Lower lobe of right lung (tissue), 2 donors: Measurements from ENCODE around the gene CALD1. TPM values are rescaled to one million over a fixed set of nuclear protein-coding genes. Genes with fewer than 3 reads are reported as not detected.

ENCODE experiments used
- ATAC-seq, 2 donors: fragments of 200-7000 bp; cut with Tn5 transposase; one replicate each; pipeline ENCODE4 v1.9.1; 2020 to 2022; ENCODE audit warnings: mild to moderate bottlenecking in 2 of 2, moderate library complexity in 2 of 2
- DNase-seq: peaks from one replicate; pipeline ENCODE4 v3.0.0-alpha.2; 2020
- H3K27ac ChIP-seq: fragments of 200-600 bp; one replicate; pipeline ENCODE4 v1.8.0; 2022
- H3K27me3 ChIP-seq: fragments of 200-600 bp; one replicate; pipeline ENCODE4 v1.8.0; 2022; ENCODE audit warnings: low read depth
- H3K36me3 ChIP-seq: fragments of 200-600 bp; one replicate; pipeline ENCODE4 v1.8.0; 2022; ENCODE audit warnings: mild to moderate bottlenecking
- H3K4me1 ChIP-seq: fragments of 200-600 bp; one replicate; pipeline ENCODE4 v1.8.0; 2022
- H3K4me3 ChIP-seq: fragments of 200-600 bp; one replicate; pipeline ENCODE4 v1.8.0; 2022; ENCODE audit warnings: mild to moderate bottlenecking
- H3K9me3 ChIP-seq: fragments of 200-600 bp; one replicate; pipeline ENCODE4 v1.8.0; 2022
- intact Hi-C: fragments of 100-400 bp; cut with DNase I; formaldehyde crosslinking; loops from one replicate; pipeline ENCODE4 v1.11.0; 2022
- total RNA-seq: library from RNA; stranded (reverse); fragmentation: NEBNext Ultra II Directional; extraction: Animal tissue kit (Norgen Biotek cat#: 25700); gene quantifications from one replicate; pipeline ENCODE4 v1.2.1, GENCODE V29; 2021
- TF ChIP-seq, protein P1 (sequence below): fragments of 200-600 bp; IDR thresholded peaks from one replicate; pipeline ENCODE4 v1.8.0; 2022; ENCODE audit warnings: antibody characterized with exemption, mild to moderate bottlenecking
- donor health status: DM: no; HTN: yes; CAD: no; lungs with severe emphysema.

CALD1 gene
- total RNA-seq, 1 donor from 2014 or later: 140 TPM

DNA sequence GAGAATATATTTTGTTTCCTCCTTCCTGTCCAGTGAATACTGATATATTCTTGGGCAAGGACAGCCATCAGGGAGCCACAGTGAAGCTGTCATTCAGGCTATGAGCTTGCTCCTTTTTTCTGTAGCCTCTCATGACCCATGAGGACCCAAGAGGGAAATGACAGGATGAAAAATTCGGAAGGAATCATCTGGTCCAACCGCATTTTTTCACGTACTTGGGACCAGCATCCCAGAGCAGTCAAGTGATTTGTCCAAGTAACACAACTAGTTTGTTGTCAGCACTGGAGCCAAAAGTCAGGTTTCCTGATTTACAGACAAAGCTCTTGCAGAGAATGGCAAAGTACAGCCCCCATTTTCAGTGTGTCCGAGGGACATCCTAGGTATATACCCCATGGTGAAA is 159.7 kb downstream of the CALD1 start:
- TF ChIP-seq, protein P1, sequence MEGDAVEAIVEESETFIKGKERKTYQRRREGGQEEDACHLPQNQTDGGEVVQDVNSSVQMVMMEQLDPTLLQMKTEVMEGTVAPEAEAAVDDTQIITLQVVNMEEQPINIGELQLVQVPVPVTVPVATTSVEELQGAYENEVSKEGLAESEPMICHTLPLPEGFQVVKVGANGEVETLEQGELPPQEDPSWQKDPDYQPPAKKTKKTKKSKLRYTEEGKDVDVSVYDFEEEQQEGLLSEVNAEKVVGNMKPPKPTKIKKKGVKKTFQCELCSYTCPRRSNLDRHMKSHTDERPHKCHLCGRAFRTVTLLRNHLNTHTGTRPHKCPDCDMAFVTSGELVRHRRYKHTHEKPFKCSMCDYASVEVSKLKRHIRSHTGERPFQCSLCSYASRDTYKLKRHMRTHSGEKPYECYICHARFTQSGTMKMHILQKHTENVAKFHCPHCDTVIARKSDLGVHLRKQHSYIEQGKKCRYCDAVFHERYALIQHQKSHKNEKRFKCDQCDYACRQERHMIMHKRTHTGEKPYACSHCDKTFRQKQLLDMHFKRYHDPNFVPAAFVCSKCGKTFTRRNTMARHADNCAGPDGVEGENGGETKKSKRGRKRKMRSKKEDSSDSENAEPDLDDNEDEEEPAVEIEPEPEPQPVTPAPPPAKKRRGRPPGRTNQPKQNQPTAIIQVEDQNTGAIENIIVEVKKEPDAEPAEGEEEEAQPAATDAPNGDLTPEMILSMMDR: no peak
- H3K27ac ChIP-seq: no peak overlapping the region
- H3K36me3 ChIP-seq: peaks cover 19% of the 10 kb centered on the region
- peaks cover 8% of the 10 kb centered on the region for H3K4me1 ChIP-seq
- no peaks in the 10 kb centered on the region for H3K27me3 ChIP-seq
- ATAC-seq (no peak), DNase-seq (no peak)
- no peaks in the 10 kb centered on the region for H3K9me3 ChIP-seq
- no peak overlapping the region for H3K4me3 ChIP-seq
- intact Hi-C loops: no loop called here

DNA sequence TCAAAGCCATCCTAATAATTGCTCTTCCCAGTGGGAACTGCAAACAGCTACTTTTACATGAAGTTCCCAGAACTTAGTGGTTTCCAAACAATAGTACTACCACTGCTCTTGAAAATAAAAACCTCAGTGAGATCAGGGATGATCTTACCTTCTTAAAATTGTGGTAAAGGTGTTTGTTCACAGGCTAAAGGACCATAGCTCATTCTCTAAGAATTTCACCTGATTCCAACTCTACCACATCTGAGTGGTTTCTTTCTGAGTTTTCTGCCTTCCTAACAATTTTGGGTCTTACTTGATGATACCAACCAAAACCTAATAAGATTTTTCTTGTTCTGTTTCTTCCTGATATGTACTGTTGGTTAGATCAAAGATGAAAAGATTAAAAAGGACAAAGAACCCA is 161.3 kb downstream of the CALD1 start:
- TF ChIP-seq, protein P1: no peak
- H3K4me3 ChIP-seq: no peak overlapping the region

DNA sequence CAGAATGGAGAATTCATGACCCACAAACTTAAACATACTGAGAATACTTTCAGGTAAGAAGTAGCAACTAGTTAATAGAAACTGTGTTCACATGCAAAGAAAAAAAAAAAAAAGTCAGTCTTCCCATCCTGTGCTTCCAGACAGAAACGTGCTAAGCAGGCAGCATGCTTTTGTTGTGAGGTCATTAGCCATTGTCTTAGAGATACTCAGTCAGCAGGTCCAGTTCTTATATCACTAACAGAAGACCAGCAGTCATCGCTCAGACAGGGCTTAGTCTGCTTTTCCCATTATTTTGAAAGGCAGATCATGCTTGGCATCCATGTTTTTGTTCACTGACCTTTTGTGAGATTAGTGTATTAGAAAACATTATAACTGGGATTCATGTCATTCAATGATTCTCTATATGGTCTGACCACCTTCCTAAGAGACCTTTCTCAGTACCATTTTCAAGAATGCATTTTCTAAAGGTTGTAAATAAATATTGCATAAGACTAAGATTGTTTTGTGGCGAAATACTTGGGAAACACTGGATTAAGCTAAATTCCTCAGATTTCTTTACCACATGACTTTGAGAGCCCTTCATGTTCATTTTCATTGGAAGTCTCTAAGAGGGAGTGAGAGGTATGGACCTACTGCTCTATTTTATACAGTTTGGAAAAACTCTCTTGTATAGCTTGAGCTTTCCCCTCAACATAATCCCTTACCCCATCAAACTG is 161.9 kb downstream of the CALD1 start:
- Histone ChIP-seq H3K36me3 (peaks cover 7% of the 10 kb centered on the region), H3K4me3 (no peak overlapping the region), H3K27ac (no peak overlapping the region), H3K9me3 (no peaks in the 10 kb centered on the region), H3K27me3 (no peaks in the 10 kb centered on the region), H3K4me1 (peaks cover 8% of the 10 kb centered on the region)
- ATAC-seq: no peak
- intact Hi-C loops: loop anchor here (10.0 kb wide), 1 partner anchor 307 kb away; no protein-coding TSS in a partner anchor
- TF ChIP-seq, protein P1: no peak
- DNase-seq: no peak

More for the DNA sequence above, 161.3 kb downstream of the CALD1 start:
- Histone ChIP-seq H3K27ac (no peak overlapping the region), H3K4me1 (peaks cover 8% of the 10 kb centered on the region), H3K27me3 (no peaks in the 10 kb centered on the region), H3K9me3 (no peaks in the 10 kb centered on the region), H3K36me3 (peaks cover 7% of the 10 kb centered on the region)
- intact Hi-C loops: loop anchor here (10.0 kb wide), 1 partner anchor 306 kb away; no protein-coding TSS in a partner anchor
- ATAC-seq (no peak), DNase-seq (no peak)

DNA sequence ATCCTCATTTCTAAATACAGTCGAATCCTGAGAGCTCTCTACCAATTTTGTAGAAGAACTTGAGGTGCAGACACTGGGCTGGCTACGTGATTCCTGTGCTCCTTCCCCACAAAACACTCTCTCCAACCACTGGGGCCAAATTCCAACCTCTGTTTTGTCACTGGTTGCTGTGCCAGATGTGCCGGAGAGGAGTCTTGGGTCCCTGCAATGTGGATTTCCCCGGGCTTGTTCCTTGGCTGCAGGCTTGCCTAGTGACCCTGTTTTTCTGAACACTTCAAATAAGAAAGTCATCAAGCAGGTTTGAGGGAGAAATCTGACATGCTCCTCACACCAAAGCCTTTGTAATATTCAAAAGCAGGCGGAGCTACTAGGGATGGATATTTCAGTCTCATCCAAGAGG is 162.5 kb downstream of the CALD1 start:
- ATAC-seq: peak in 1 of 2 donors; percentile 64

DNA sequence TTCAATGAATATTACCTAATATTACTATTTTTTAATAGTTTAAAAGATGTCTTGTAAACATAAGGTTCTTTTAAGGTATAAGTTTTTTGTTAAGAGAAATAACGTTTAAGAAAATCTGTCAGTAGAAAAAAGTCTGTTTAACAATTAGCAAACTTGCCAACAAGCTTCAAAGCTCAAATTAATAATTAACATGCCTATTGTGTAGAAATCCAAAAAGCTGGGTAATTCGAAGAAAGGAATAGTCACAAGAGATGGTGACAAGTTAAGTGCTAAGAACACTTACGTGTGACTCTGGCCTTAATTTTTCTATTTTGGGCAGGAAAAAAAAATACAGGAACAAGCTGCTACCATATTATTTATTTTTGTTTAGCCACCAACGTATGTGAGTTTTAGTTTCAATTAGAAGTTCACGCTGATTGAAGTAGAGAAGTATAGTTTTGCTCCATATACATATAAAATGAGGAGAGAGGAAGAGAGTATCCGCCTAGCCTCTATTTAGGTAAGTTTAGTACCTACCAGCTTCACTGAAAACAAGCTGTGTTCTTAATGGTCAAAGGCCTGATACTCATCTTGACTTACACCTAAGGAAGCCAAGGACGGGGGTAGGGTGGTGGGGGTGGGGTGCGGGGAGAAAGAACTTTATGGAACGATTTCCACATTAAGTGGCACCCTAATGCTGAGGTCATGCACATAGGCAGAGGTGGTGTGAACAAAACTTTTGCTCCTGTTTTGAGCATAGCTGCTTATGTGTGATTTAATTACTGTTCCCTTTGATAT is 163.4 kb downstream of the CALD1 start:
- H3K9me3 ChIP-seq: no peaks in the 10 kb centered on the region
- TF ChIP-seq, protein P1: no peak
- H3K4me3 ChIP-seq: no peak overlapping the region
- no peak for ATAC-seq
- intact Hi-C loops: loop anchor here (10.0 kb wide), 1 partner anchor 308 kb away; no protein-coding TSS in a partner anchor
- no peak overlapping the region for H3K27ac ChIP-seq
- H3K36me3 ChIP-seq: peaks cover 21% of the 10 kb centered on the region
- DNase-seq: no peak
- no peaks in the 10 kb centered on the region for H3K27me3 ChIP-seq
- H3K4me1 ChIP-seq: peaks cover 8% of the 10 kb centered on the region

More for the DNA sequence above, 162.5 kb downstream of the CALD1 start:
- no peak for DNase-seq
- H3K27ac ChIP-seq: no peak overlapping the region
- no peak overlapping the region for H3K4me3 ChIP-seq
- H3K27me3 ChIP-seq: no peaks in the 10 kb centered on the region
- intact Hi-C loops: loop anchor here (10.0 kb wide), 1 partner anchor 307 kb away; no protein-coding TSS in a partner anchor
- H3K4me1 ChIP-seq: peaks cover 8% of the 10 kb centered on the region
- H3K36me3 ChIP-seq: peaks cover 12% of the 10 kb centered on the region
- TF ChIP-seq, protein P1: no peak
- no peaks in the 10 kb centered on the region for H3K9me3 ChIP-seq
